GM12892 (cell line): ENCODE results near the gene ATF6.

Source experiments
- POLR2A ChIP-seq: IDR thresholded peaks from 2 replicates; pipeline ENCODE4 v1.6.1; 2011; ENCODE audit warnings: low read depth, low read length, control low read depth
- POLR2AphosphoS5 ChIP-seq: IDR thresholded peaks from 2 replicates; pipeline ENCODE4 v1.6.1; 2011; ENCODE audit warnings: low read depth, low read length, control low read depth
- TAF1 ChIP-seq: IDR thresholded peaks from 2 replicates; pipeline ENCODE4 v1.6.1; 2011; ENCODE audit warnings: low read depth, mild to moderate bottlenecking, control low read depth, low read length, borderline replicate concordance

DNA sequence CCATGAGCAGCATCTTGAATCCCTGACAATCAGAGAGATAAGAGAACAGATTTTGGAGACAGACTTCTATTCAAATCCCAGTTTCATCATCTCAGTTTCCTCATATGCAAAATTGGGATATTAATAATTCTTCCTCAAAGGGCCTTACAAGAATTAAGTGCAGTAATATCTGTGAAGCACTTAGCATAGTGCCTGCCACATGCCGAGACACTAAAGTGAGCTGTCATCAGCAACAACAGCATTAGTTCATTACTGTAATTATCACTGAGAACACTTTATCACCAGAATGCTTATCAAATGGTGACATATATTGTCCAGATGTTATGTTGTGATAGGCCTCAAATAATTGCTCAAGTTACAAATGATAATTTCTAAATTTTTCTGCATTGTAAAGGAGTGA lies 45.7 kb upstream of the ATF6 start:
- TF ChIP-seq POLR2AphosphoS5 (no peak), POLR2A (no peak), TAF1 (no peak)
